Muscle layer of colon (tissue), 2 donors: ENCODE measurements around the gene TMEM8B.

Source experiments
- H3K27ac ChIP-seq: one replicate; pipeline ENCODE4 v1.7.0; 2013; ENCODE audit warnings: low read depth, mild to moderate bottlenecking, low read length, moderate library complexity
- H3K27me3 ChIP-seq, 2 donors: one replicate each; pipeline ENCODE4 v1.7.0; 2013; ENCODE audit warnings: low read length in 2 of 2, mild to moderate bottlenecking in 2 of 2; ENCODE audit not compliant: insufficient read depth in 2 of 2, control insufficient read depth in 1 of 2
- H3K36me3 ChIP-seq: one replicate; pipeline ENCODE4 v1.7.0; 2013; ENCODE audit warnings: mild to moderate bottlenecking, low read length; ENCODE audit not compliant: insufficient read depth
- H3K4me1 ChIP-seq: one replicate; pipeline ENCODE4 v1.7.0; 2013; ENCODE audit warnings: mild to moderate bottlenecking, low read length; ENCODE audit not compliant: insufficient read depth
- H3K4me3 ChIP-seq, 2 donors: one replicate each; pipeline ENCODE4 v1.7.0; 2013; ENCODE audit warnings: low read length in 2 of 2, low read depth in 1 of 2, mild to moderate bottlenecking in 1 of 2, moderate library complexity in 1 of 2
- H3K9ac ChIP-seq: one replicate; pipeline ENCODE4 v1.7.0; 2013; ENCODE audit warnings: low read length
- H3K9me3 ChIP-seq: one replicate; pipeline ENCODE4 v1.7.0; 2013; ENCODE audit warnings: mild to moderate bottlenecking, low read length
- donor health status: abdominal sarcoma.
- donor health status: Adenocarcinoma of cecum.

The TMEM8B gene, protein sequence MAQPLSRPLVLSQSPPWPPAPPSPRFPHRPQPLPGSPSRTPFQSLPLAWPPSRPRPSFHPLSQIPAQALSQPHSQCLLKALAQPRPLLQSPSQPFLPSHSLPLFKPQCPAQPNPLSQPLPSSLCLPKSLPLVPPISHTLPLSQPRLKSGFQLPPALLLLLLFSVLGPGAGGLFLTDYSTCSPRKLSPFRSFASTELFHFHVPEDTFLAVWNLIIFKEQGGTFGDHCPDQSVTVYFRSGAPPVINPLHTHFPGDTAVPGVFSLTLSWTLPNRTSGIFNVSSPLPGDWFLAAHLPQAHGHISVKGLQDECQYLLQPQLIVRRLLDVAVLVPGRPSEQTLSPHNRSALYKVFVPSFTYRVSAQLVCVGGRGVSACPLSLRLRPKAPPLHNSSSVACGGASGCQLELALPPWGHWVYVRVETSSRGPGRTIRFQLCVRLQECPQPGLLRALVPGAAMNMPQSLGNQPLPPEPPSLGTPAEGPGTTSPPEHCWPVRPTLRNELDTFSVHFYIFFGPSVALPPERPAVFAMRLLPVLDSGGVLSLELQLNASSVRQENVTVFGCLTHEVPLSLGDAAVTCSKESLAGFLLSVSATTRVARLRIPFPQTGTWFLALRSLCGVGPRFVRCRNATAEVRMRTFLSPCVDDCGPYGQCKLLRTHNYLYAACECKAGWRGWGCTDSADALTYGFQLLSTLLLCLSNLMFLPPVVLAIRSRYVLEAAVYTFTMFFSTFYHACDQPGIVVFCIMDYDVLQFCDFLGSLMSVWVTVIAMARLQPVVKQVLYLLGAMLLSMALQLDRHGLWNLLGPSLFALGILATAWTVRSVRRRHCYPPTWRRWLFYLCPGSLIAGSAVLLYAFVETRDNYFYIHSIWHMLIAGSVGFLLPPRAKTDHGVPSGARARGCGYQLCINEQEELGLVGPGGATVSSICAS

DNA sequence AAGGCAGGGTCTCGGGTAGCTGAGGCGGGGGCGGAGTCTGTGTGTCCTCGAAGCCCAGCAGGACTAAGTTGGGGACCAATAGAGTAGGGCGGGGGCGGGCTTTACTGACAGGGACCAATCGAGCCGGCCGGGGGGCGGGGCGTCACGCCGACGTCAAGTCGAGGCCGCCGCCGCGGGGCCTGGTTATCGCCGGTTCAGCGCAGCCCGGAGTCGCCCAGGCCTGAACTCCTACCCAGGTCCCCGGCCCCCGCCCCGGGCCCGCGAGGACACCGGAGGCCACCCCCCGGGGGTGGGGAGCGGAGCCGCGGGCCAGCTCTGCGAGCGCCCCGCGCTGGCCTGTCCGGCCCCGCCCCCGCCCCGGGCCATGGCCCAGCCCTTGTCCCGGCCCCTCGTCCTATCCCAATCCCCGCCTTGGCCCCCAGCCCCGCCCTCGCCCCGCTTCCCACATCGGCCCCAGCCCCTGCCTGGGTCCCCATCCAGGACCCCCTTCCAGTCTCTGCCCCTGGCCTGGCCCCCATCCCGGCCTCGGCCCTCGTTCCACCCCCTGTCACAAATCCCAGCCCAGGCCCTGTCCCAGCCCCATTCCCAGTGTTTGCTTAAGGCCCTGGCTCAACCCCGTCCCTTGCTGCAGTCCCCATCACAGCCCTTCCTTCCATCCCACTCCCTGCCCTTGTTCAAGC lies at the start of gene TMEM8B:
TSS of gene TMEM8B (plus strand) at position 145 of the 680 bp plus-strand sequence. CDS start at position 365, 220 bp downstream.
- peaks cover 36% of the 10 kb centered on the region for H3K4me1 ChIP-seq
- no peaks in the 10 kb centered on the region for H3K9me3 ChIP-seq
- peak within 1 kb of the TSS; percentile 43 to 82 for H3K4me3 ChIP-seq
- H3K27ac ChIP-seq, result peak within 1 kb of the TSS; percentile 66
- H3K9ac ChIP-seq, result peak within 1 kb of the TSS; percentile 84
- no peaks in the 10 kb centered on the region for H3K27me3 ChIP-seq
- no peaks in the 10 kb centered on the region for H3K36me3 ChIP-seq

DNA sequence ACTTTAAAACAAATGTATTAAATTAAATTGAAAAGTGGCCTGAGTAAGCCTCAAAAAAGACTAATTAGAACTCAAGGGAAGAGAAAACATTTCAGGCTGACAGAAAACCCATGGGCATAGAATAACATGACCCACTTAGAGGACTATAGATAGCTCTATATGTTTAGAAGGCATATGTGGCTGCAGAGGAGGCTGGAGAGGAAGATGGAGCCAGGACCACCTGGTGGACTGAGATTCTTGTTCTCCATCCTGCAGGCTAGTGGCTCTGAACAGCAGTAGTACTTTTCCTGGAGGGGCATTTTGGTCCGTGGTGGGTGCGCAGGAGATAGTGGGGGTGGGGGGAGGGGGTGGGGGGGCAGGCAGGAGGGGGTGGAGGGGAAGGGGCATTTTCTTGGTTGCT lies 48.0 kb upstream of the TMEM8B start:
- Histone ChIP-seq H3K4me1 (no peaks in the 10 kb centered on the region), H3K36me3 (no peaks in the 10 kb centered on the region), H3K9ac (no peak overlapping the region)

DNA sequence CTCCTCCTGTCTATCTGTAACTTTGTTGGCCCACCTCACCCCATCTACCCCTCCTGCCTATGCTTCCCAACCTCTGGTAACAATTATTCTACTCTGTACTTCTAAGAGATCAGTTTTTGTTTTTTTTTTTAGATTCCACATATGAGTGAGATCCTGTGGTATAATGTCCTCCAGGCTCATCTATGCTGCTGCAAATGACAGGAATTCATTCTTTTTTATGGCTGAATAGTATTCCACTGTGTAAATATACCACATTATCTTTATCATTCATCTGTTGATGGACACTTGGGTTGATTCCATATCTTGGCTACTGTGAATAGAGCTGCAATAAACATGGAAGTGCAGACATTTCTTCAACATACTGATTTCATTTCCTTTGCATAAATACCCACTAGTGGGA lies 45.6 kb upstream of the TMEM8B start:
- H3K9me3 ChIP-seq, result no peaks in the 10 kb centered on the region
- H3K4me3 ChIP-seq, result no peak overlapping the region
- H3K27me3 ChIP-seq, result no peaks in the 10 kb centered on the region
- H3K9ac ChIP-seq, result no peak overlapping the region
- H3K36me3 ChIP-seq, result no peaks in the 10 kb centered on the region
- no peak overlapping the region for H3K27ac ChIP-seq
- H3K4me1 ChIP-seq, result no peaks in the 10 kb centered on the region

More for the DNA sequence above, 48.0 kb upstream of the TMEM8B start:
- Histone ChIP-seq H3K4me3 (no peak overlapping the region), H3K27ac (no peak overlapping the region), H3K27me3 (no peaks in the 10 kb centered on the region), H3K9me3 (no peaks in the 10 kb centered on the region)

DNA sequence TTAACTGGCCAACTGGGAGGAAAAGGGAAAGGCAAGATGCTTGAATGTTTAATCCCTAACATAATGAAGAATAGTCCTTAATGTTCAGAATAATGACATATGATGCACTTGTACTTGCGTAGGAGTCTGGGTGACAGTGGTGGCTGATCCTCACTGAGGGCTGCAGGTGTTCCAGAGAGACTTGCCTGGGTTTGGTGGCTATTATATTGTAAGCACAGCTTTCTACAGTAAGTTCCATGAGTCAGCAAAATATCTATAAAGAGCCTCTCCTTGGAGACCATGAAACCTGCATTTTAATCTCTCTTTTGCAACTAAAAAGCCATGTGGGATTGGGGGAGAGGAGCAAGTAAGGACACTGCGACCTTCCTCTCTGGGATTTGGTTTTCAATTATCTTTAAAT lies 39.5 kb upstream of the TMEM8B start:
- no peaks in the 10 kb centered on the region for H3K9me3 ChIP-seq
- H3K27ac ChIP-seq, result no peak overlapping the region
- no peak overlapping the region for H3K9ac ChIP-seq
- no peaks in the 10 kb centered on the region for H3K27me3 ChIP-seq
- H3K4me1 ChIP-seq, result peaks cover 30% of the 10 kb centered on the region
- no peak overlapping the region for H3K4me3 ChIP-seq
- H3K36me3 ChIP-seq, result no peaks in the 10 kb centered on the region

DNA sequence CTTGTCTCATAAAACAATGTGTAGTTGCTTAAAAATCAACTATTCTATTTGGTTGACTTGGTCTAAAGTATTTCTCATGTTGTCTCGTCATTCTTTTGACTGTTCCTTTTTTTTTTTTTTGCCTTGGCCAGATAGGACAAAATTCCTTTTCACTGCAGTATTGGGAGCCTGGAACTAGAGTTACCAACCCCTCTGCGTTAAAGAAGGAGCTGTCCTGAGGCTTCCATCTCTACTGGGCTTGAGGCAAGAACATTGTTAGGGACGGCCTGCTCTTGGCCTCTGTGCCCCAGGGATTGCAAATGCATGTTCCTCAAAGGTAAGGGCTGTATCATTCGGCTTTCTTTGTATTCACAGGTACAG lies 39.0 kb upstream of the TMEM8B start:
- Histone ChIP-seq H3K4me1 (peaks cover 30% of the 10 kb centered on the region), H3K4me3 (no peak overlapping the region), H3K27me3 (no peaks in the 10 kb centered on the region), H3K27ac (no peak overlapping the region), H3K9ac (no peak overlapping the region), H3K9me3 (no peaks in the 10 kb centered on the region), H3K36me3 (no peaks in the 10 kb centered on the region)

DNA sequence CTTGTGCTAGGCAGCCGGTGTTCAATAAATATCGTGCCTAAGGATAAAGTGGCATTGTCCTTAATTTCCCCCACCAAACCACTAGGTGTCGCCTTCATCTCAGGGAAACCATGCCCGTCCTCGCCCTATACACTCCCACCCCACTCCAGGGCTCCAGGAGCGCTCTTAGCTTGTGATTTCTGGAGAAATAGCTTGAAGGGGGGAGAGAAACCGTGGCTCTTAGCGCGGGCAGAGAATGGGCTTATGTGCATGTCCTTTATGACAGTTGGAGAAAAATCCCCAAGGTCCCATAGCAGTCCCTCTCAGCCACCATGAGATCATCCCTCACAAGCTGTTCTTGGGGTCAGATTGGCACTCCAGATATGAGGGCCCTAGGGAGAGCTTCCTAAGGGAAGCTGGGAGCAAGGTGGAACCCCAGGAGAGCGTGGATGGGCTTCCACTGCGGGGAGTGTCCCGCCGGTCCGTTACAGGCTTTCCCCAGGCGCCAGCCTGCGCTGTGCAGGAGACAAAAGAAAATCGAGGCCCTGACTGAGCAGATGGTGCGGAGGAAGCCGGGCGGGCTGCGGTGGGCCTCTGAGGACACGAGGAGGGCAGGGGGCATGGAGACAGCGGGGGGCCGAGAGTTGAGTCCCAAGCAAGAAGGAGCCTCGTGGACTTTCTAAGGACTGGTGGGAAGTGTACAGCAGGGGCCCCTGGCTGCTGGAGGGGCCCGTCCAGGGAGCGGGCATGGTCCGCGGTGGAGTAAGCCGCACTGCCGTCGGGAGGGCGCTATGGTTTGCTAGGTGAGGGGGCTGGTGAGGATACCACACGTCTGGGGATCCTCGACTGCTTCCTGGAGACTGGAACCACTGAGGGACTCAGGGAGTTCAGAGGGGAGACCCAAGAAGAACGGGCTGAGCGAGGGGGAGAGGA lies 38.4 kb upstream of the TMEM8B start:
- H3K27ac ChIP-seq, result peak overlapping the region; percentile 87
- H3K9me3 ChIP-seq, result no peaks in the 10 kb centered on the region
- peak overlapping the region; percentile 8 to 39 for H3K4me3 ChIP-seq
- no peaks in the 10 kb centered on the region for H3K27me3 ChIP-seq
- no peaks in the 10 kb centered on the region for H3K36me3 ChIP-seq
- peaks cover 30% of the 10 kb centered on the region for H3K4me1 ChIP-seq
- H3K9ac ChIP-seq, result no peak overlapping the region

GRCh38 chr9:35791297-35791921 lies 37.6 kb upstream of the TMEM8B start, which contains the start of gene NPR2:
TSS of gene NPR2 (plus strand) at chr9:35791591. CDS start at chr9:35792409, 818 bp downstream.
- H3K36me3 ChIP-seq, result no peaks in the 10 kb centered on the region
- H3K9me3 ChIP-seq, result no peaks in the 10 kb centered on the region
- peak within 1 kb of the TSS; percentile 41 to 61 for H3K4me3 ChIP-seq
- no peak within 1 kb of the TSS for H3K9ac ChIP-seq
- H3K27me3 ChIP-seq, result no peaks in the 10 kb centered on the region
- peak within 1 kb of the TSS; percentile 87 for H3K27ac ChIP-seq
- peaks cover 30% of the 10 kb centered on the region for H3K4me1 ChIP-seq

GRCh38 chr9:35792024-35792813 lies 36.8 kb upstream of the TMEM8B start:
- Histone ChIP-seq H3K36me3 (no peaks in the 10 kb centered on the region), H3K9ac (no peak overlapping the region), H3K4me3 (peak overlapping the region; percentile 41 to 61), H3K4me1 (peaks cover 30% of the 10 kb centered on the region), H3K27ac (peak overlapping the region; percentile 67), H3K9me3 (no peaks in the 10 kb centered on the region), H3K27me3 (no peaks in the 10 kb centered on the region)

- Histone ChIP-seq H3K4me1 (peaks cover 30% of the 10 kb centered on the region), H3K4me3 (peak overlapping the region in 1 of 2 donors; percentile 41), H3K36me3 (no peaks in the 10 kb centered on the region), H3K27me3 (no peaks in the 10 kb centered on the region), H3K27ac (peak overlapping the region; percentile 20), H3K9me3 (no peaks in the 10 kb centered on the region), H3K9ac (peak overlapping the region; percentile 37)
Observed at GRCh38 chr9:35792826-35793225, 36.2 kb upstream of the TMEM8B start.
